HG02885 (cell line): ENCODE measurements around the gene RXFP4.
"Not testable (repeated sequence)": the region's sequence is repeated elsewhere in the genome, so short reads cannot be mapped to it uniquely, and the experiment has no call there.

ENCODE experiments used
- ATAC-seq: cut with Tn5 transposase; IDR thresholded peaks from one replicate; pipeline ENCODE4 v1.9.1; 2021; ENCODE audit warnings: mild to moderate bottlenecking; ENCODE audit not compliant: unreplicated experiment, poor library complexity

Gene RXFP4

GRCh38 chr1:155929057-155929456, 12.4 kb upstream of the RXFP4 start:
- ATAC-seq: no peak

GRCh38 chr1:155930725-155931124, 10.7 kb upstream of the RXFP4 start:
- not testable (repeated sequence) for ATAC-seq

DNA sequence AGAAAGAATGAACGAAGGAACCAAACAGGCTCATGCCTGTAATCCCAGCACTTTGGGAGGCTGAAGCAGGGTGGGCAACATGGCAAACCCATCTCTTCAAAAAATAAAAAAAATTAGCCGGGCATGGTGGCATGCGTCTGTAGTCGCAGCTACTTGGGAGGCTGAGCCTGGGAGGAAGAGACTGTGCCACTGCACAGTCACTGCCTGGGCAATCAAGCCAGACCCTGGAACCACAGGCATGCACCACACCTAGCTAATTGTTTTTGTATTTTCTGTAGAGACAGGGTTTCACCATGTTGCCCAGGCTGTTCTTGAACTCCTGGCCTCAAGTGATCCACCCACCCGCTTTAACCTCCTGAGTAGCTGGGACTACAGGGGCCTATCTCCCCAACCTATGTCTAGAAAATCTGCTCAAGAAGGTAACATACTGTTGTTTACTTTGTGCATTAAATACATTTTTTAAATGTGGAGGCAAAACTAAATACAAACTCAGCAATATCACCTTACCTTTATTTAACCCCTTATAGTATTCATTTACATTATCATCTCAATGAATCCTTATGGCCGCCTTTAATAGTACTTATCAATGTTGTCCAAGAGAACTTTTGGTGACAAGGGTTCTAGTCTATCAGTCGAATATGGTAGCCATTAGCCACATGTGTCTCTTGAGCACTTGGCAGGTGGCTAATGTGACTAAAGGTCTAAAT, 10.0 kb upstream of the RXFP4 start:
- no peak for ATAC-seq

DNA sequence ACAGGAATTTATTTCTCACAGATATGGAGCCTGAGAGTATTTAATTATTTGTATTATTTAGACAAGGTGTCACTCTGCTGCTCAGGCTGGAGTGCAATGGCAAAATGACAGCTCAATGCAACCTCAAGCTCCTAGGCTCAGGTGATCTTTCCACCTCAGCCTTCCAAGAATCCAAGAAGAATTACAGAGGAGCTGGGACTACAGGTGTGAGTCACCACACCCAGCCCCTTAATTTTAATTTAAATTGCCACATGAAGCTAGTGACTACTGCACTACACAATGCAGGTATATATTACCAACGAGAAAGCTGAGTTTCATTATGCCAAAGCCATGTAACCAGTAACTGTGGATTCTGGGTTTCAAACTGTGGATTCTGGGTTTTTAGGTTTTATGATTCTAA, 9.4 kb upstream of the RXFP4 start:
- no peak for ATAC-seq

GRCh38 chr1:155932487-155932886, 9.0 kb upstream of the RXFP4 start:
- ATAC-seq: no peak

DNA sequence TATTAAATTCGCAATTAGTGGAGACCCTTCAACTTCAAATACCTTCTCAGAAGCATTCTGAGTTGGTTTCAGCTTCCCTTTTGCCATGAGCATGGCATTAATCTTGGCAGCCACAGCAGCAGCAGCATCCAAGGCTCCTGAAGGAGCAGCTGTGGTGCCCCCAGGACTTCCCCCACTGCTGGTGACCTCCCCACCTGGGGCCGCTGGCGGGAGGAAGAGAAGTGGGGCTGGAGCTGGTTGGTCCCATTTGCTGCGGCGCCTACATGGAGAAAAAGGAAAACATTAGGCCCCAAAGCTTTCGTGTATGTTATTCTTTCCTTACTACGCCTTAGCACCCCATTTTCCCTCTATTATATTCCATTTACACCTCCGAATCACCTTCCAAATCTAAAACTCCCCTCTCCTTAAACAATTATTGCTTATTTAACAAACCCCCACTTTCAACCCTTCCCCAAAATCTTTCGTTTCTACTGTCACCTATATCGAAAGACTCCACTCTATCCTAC, 7.8 kb upstream of the RXFP4 start:
- no peak for ATAC-seq

DNA sequence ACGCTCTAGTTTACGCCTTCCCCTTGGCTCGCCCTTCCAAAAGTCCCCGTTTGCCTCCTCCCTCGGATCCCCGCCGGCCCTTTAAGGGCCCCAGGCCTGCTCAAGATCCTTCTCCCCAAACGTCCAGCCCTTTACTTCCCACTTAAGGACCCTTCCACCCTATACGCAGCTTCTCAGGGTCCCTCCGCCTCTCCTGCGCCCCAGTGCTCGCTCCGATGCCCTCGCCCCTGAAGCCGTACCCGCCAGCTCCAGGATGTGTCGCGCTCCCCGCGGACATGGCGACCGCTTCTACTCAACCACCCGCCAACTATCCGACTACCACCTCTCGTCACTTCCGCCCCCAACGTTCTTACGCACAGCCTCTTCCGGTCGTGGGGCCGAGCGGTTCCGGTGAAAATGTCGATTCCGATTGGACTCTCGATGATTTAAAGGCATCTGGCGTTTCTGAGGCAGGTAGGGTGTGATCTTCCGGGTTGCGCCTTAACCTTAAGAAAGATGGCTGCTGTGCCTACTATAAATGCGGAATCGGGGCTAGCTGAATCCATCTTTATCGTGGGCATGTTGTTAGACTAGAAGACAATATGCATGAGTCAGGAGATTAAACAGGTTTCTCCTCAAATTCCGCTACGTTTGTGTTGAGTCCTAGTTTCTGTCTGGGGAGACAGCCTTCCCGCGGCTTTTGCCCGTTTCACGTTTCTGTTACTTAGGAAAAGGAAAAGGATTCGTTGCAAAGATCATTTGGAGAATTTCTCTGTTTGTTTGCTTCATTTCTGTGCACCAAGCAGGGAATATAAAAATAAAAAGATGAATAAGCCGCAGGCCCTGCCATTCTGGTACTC, 7.1 kb upstream of the RXFP4 start, which contains the start of gene KHDC4:
Gene KHDC4, minus strand, starts transcription at position 317 of the 839 bp plus-strand sequence. Its CDS starts 40 bp downstream, at position 277.
- ATAC-seq: peak; percentile 94

- no peak for ATAC-seq
These were observed 6.4 kb upstream of the RXFP4 start for GRCh38 chr1:155934936-155935590.

- no peak for ATAC-seq
These were observed 3.2 kb upstream of the RXFP4 start for GRCh38 chr1:155938220-155938627.

- no peak for ATAC-seq
These were observed 901 bp upstream of the RXFP4 start for GRCh38 chr1:155940482-155940992.

DNA sequence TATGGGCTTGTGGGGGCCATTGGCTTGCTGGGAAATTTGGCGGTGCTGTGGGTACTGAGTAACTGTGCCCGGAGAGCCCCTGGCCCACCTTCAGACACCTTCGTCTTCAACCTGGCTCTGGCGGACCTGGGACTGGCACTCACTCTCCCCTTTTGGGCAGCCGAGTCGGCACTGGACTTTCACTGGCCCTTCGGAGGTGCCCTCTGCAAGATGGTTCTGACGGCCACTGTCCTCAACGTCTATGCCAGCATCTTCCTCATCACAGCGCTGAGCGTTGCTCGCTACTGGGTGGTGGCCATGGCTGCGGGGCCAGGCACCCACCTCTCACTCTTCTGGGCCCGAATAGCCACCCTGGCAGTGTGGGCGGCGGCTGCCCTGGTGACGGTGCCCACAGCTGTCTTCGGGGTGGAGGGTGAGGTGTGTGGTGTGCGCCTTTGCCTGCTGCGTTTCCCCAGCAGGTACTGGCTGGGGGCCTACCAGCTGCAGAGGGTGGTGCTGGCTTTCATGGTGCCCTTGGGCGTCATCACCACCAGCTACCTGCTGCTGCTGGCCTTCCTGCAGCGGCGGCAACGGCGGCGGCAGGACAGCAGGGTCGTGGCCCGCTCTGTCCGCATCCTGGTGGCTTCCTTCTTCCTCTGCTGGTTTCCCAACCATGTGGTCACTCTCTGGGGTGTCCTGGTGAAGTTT, 550 bp downstream of the RXFP4 start:
- no peak for ATAC-seq

- no peak for ATAC-seq
These were observed 1.2 kb downstream of the RXFP4 start for GRCh38 chr1:155942578-155943141.

- no peak for ATAC-seq
These were observed 3.0 kb downstream of the RXFP4 start for GRCh38 chr1:155944444-155944799.

DNA sequence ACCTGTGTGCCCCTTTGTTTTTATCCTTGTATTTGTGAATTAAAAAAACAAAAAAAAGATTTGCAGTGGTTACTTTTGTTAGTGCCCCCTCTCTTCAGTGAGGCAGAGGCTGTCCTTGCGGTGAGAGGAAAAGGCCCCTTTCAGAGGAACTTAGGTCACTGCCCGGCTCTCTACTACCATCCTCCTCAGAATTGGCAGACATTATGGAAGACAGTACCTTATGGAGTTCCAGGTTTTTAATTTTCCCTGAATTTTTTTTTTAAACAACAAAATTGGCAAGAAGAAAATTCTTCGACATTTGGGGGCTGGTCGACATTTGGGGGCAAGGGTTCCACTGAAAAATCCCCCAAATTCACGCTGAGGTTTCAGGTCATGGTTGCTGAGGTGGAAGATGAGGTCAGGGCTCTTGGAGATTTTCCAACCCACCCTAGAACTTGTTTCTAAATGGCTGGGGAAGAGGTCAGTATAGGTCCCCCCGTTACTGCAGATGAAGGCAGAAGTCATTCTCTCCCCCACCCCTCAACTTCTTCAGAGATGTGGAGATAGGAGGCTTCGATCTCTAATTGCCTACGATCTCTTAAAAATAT, 5.3 kb downstream of the RXFP4 start:
- ATAC-seq: no peak

GRCh38 chr1:155947292-155947691, 5.9 kb downstream of the RXFP4 start:
- ATAC-seq: no peak

- no peak for ATAC-seq
These were observed 6.3 kb downstream of the RXFP4 start for GRCh38 chr1:155947741-155948140.

GRCh38 chr1:155950829-155951228, 9.4 kb downstream of the RXFP4 start:
- ATAC-seq: no peak

GRCh38 chr1:155951753-155952504, 10.5 kb downstream of the RXFP4 start:
- ATAC-seq: no peak

- no peak for ATAC-seq
These were observed 11.1 kb downstream of the RXFP4 start for GRCh38 chr1:155952505-155952890.
